GM06990 (cell line): ENCODE data around the gene GLIS1.

Experiments used
- DNase-seq: peaks from one replicate; pipeline ENCODE4 v3.0.0-alpha.2; 2011; ENCODE audit not compliant: insufficient read length; ENCODE audit errors: extremely low read depth
- H3K27me3 ChIP-seq: replicated peaks from 2 replicates; pipeline ENCODE4 v1.6.0; 2011; ENCODE audit warnings: low read length; ENCODE audit not compliant: control insufficient read depth, insufficient read depth
- H3K36me3 ChIP-seq: 2 replicates; pipeline ENCODE4 v1.5.1; 2011; ENCODE audit warnings: low read length; ENCODE audit not compliant: control insufficient read depth, insufficient read depth
- H3K4me3 ChIP-seq: replicated peaks from 2 replicates; pipeline ENCODE4 v1.5.1; 2011; ENCODE audit warnings: low read depth, mild to moderate bottlenecking, control low read depth, low read length
- CTCF ChIP-seq: IDR thresholded peaks from 2 replicates; pipeline ENCODE4 v1.5.1; 2011; ENCODE audit warnings: low read length, control low read depth, mild to moderate bottlenecking, inconsistent platforms; ENCODE audit not compliant: insufficient read depth, poor library complexity, severe bottlenecking

GLIS1 gene

GRCh38 chr1:53620061-53620855, 118.7 kb downstream of the GLIS1 start:
- Histone ChIP-seq H3K4me3 (no peak overlapping the region), H3K36me3 (no peaks in the 10 kb centered on the region), H3K27me3 (no peaks in the 10 kb centered on the region; the same call in none of the 2 replicates)
- DNase-seq: no peak
- TF ChIP-seq CTCF: no peak

DNA sequence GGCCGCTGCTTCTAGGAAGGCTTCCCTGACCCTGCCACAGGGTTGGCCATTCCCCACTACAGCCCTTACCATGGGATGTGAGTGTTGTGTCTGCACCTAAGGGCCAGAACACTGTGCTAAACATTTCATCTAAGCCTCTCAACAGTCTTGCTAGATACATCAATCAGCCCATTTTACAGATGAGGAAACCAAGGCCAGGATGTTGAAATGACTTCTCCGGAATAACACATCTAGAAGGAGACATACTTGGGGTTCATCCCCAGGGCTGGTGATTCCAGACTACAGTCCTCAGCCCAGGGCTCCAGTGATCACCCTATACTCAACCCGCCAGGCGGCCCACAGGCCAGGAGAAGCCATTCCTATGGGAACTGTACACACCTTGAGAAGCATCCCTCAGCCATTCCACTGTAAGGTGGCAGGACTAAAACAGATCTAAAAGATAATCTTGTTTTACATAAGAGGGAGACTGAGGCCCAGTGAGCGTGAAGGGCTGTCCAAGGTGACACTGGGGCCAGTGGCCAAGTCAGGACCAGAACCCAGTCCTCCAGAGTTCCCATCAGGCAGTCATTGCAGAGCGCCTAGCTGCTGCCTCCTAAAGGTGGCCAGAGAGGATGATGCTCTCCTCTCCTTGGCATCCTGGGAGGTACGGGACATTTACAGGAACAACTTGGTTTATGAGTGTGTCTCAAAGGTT, 119.5 kb downstream of the GLIS1 start:
- no peak for DNase-seq
- TF ChIP-seq CTCF: no peak

GRCh38 chr1:53618500-53619366, 120.2 kb downstream of the GLIS1 start:
- no peak for TF ChIP-seq CTCF

More for the DNA sequence above, 119.5 kb downstream of the GLIS1 start:
- no peaks in the 10 kb centered on the region for H3K36me3 ChIP-seq
- no peak overlapping the region for H3K4me3 ChIP-seq
- no peaks in the 10 kb centered on the region; the same call in 1 of the 2 replicates for H3K27me3 ChIP-seq

DNA sequence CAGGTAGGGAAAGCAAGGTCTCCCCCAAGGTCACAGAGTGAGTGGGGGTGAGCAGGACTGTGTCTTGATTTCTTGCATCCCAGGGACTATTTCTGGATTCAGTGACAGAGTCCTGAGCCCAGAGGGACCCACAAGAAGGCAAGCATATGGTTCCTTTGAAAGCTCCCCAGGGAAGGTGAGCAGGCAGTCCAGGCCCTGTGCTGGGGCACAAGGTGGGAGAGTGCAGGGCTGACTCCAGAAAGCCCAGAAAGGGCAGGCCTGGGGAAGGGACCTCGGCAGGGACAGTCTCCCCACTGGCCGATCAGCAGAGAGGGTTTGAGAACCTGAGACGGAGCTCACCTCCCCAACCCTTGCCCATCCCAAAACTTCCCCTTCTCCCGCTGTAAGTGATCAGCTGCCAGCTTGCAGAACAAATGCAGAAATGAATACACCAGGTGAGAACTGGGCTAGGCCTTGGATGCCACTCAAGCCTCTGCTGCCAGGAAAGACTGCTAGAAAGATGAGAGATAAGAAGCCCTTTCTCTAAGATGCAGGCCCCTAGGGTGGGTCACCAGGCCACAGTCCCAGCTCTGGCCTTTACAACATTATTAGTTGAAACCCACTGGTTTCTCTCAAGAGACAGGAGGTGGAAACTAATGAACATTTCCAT, 121.0 kb downstream of the GLIS1 start:
- no peak for TF ChIP-seq CTCF
- H3K27me3 ChIP-seq: no peaks in the 10 kb centered on the region; the same call in 1 of the 2 replicates
- no peak for DNase-seq
- H3K4me3 ChIP-seq: no peak overlapping the region
- no peaks in the 10 kb centered on the region for H3K36me3 ChIP-seq

More at GRCh38 chr1:53618500-53619366, 120.2 kb downstream of the GLIS1 start:
- Histone ChIP-seq H3K27me3 (no peaks in the 10 kb centered on the region; the same call in 1 of the 2 replicates), H3K4me3 (no peak overlapping the region), H3K36me3 (no peaks in the 10 kb centered on the region)
- no peak for DNase-seq

GRCh38 chr1:53617382-53617781, 121.6 kb downstream of the GLIS1 start:
- Histone ChIP-seq H3K36me3 (no peaks in the 10 kb centered on the region), H3K4me3 (no peak overlapping the region), H3K27me3 (no peaks in the 10 kb centered on the region; the same call in 1 of the 2 replicates)
- DNase-seq: no peak
- TF ChIP-seq CTCF: no peak
